Measurements from ENCODE around the gene VPS13A.

DNA sequence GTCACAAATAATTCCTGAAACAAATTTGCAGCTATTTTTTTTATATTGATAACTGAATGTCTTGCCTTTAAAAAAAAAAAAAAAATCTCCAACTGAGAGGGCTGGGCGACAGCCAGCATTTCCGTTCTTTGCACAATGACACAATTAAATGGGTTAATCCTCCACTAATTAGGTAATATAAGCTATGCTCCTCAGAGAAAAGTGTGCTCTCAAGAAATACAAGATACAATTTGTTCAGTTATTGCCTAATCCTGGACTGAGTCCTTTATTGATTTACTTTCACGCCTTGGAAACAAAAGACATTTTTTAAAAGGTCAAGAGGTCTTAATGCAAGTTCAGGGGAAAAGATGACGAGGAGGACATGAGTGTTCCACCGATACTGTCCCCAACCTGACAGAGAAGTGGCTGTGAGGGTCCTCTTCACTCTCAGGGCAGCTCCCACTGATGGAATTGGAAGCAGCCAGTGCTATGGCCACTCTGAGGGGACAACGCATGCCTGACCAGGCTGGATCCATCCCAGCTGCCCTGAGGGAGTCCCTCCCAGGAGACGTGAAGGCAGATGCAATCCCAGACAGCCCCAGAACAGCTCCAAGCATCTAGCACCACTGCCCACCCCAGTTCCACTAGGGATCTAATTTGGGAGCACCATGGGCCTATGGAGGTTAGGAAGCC lies 250.1 kb downstream of the VPS13A start:
- TF ChIP-seq, protein P1, sequence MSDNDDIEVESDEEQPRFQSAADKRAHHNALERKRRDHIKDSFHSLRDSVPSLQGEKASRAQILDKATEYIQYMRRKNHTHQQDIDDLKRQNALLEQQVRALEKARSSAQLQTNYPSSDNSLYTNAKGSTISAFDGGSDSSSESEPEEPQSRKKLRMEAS (IDR thresholded peaks at IDR 0.05) = no peak
- TF ChIP-seq, protein P2, sequence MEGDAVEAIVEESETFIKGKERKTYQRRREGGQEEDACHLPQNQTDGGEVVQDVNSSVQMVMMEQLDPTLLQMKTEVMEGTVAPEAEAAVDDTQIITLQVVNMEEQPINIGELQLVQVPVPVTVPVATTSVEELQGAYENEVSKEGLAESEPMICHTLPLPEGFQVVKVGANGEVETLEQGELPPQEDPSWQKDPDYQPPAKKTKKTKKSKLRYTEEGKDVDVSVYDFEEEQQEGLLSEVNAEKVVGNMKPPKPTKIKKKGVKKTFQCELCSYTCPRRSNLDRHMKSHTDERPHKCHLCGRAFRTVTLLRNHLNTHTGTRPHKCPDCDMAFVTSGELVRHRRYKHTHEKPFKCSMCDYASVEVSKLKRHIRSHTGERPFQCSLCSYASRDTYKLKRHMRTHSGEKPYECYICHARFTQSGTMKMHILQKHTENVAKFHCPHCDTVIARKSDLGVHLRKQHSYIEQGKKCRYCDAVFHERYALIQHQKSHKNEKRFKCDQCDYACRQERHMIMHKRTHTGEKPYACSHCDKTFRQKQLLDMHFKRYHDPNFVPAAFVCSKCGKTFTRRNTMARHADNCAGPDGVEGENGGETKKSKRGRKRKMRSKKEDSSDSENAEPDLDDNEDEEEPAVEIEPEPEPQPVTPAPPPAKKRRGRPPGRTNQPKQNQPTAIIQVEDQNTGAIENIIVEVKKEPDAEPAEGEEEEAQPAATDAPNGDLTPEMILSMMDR (IDR thresholded peaks at IDR 0.05; ENCODE audit: low read depth, low read length, missing input control) = no peak
- no peak for TF ChIP-seq YY1 (IDR thresholded peaks at IDR 0.05)
- TF ChIP-seq TAF1 (conservative IDR thresholded peaks at IDR 0.05) = no peak
- TF ChIP-seq REST (IDR thresholded peaks at IDR 0.05) = no peak
- no peak for TF ChIP-seq EGR1 (IDR thresholded peaks at IDR 0.05; ENCODE audit: low read depth in 2 of 2)

Measured in liver (tissue), 3 donors.